HG03439 (cell line): ENCODE data around the gene CD101.

Experiments used
- ATAC-seq: cut with Tn5 transposase; IDR thresholded peaks from one replicate; pipeline ENCODE4 v1.9.1; 2021; ENCODE audit warnings: mild to moderate bottlenecking, moderate library complexity; ENCODE audit not compliant: unreplicated experiment

Gene CD101

GRCh38 chr1:116986421-116987255, 14.9 kb upstream of the CD101 start:
- no peak for ATAC-seq

DNA sequence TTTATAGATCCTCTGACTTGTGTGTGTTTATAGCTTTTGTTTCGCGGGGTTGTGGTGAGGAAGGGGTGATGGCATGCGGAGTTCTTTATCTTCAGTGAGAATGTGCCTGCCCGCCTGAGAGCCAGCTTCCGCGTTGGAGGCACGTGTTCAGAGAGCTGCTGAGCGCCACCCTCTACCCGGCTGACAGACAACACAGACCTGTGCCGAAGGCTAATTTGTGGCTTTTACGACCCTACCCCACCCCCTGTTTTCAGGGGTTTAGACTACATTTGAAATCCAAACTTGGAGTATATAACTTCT, 14.4 kb upstream of the CD101 start:
- no peak for ATAC-seq

GRCh38 chr1:116988248-116988647, 13.3 kb upstream of the CD101 start:
- no peak for ATAC-seq

GRCh38 chr1:116988908-116989307, 12.7 kb upstream of the CD101 start:
- ATAC-seq = no peak

- no peak for ATAC-seq
These were observed 11.7 kb upstream of the CD101 start for GRCh38 chr1:116989835-116990234.

GRCh38 chr1:116990612-116991151, 10.9 kb upstream of the CD101 start:
- ATAC-seq = no peak

- no peak for ATAC-seq
These were observed 10.3 kb upstream of the CD101 start for GRCh38 chr1:116991171-116991845.

GRCh38 chr1:116991918-116992317, 9.6 kb upstream of the CD101 start:
- ATAC-seq = no peak

DNA sequence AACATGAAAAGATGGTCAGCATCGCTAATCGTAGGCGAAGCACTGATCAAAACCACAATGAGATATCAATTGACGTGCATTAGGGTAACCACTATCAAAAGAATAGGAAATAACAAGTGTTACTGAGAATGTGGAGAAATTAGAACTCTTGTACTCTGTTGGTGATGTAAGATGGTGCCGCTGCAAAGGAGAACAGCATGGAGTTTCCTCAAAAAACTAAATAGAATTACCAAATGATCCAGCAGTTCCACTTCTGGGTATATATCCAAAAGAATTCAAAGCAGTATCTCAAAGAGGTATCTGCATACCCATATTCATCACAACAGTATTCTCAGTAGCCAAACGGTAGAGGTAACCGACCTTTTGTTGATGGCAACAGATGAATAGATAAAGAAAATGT, 8.3 kb upstream of the CD101 start:
- ATAC-seq = no peak

- no peak for ATAC-seq
These were observed 7.1 kb upstream of the CD101 start for GRCh38 chr1:116994411-116994810.

DNA sequence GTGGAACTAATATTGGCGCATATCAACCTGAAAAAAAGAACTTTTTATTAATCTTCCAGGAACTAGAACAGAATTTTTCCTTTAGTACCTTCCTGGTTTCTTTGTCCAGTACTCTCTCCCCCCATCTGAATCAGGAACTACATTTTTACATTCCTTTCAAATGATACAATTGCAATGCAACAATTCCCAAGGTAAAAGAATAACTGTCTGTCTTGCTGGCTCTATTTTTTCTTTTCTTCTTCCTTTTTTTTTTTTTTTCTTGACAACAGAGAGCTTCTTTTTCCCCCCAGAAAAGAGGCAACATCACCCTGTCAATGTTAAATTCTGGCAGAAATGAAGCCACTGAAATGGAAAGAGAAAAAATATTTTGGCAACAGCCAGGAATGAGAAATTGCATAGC, 4.5 kb upstream of the CD101 start:
- no peak for ATAC-seq

DNA sequence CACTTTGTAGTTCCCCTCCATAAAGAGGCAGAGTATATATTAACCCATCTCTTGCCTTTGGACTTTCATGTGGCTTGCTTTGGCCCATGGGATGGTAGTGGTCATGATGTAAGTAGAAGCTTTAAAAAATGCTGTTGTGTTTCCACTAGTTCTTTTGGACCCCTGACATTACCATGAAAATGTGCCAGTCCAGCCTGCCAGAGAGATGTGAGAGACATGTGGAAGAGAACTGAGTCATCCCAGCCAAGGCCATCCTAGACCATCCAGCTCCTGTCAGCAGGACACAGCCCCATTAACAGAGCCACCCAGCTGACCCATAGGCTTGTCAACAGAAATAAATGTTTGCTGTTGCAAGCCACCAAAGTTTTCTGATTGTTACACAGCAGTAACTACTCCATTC, 3.9 kb upstream of the CD101 start:
- ATAC-seq = no peak

DNA sequence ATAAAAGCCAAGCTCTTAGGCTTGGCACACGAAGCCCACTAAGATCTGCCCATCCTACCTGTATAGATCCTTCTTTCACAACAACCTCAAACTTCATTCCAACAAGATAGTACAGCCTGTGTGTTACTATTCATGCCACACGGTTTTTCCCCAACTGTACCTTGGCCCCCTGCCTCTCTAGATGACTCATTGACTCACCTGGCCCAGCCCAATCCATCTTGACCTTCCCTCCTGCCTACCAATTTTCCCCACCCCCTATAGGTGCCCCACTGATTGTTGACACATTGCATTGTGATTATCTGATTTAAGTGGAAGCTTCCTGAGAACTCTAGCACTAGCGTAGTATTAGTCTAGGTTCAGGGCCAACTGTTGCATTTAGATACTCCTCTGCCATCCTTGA, 2.0 kb upstream of the CD101 start:
- no peak for ATAC-seq

DNA sequence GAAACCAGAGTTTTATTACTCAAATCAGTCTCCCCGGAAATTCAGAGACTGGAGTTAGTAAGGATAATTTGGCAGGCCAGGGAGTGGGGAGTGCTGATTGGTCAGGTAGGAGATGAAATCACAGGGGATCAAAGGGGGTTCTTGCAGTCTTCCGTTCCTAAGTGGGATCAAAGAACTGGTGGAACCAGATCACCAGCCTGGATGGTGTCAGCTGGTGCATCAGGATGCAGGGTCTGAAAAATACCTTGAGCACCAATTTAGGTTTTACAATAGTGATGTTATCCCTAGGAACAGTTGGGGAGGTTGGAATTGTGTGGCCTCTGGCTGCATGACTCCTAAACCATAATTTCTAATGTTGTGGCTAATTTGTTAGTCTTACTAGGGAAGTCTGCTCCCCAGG, 1.4 kb upstream of the CD101 start:
- no peak for ATAC-seq

DNA sequence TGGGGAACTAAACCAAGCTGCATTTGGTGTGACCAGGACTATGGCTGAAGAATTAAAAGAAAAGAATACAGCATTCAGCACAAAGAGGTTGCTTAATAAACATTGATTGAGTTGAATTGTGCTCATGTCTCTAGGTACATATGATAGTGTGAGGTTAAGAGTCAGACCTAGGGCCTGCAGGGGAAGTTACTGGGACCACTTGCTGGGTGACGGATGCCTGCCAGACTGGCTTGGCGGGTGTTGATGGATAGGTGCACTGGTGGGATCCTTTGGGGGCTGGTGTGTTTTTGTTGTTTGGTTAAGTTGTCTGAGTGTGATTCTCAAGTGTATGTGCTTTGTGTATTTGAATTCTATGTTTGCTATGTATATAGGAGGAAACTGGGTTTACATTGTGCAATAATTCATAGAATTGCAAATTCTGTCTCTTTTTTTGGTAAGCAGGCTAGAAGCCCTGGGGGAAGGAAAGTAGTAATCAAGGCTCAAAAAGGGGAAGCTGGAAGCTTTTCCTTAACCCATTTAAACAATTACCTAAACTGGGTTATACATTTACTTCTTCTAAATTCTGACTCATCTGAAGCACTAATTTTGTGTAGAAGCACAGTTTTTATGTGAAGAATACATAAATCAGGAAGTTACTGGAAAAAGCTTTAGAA, 1.8 kb downstream of the CD101 start:
- ATAC-seq = no peak

DNA sequence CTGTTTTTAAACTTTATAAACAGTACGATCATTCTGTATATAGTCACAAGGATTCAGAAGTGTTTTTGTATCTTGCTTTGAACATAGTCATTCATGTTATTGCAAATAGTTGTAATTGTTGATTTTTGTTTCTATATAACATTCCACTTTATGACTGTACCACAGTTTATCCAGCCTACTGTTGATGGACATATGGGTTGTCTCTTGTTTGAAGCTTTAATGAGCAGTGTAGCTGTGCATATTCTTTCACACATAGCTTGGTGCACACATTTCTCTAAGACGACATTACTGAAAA, 6.1 kb downstream of the CD101 start:
- no peak for ATAC-seq

DNA sequence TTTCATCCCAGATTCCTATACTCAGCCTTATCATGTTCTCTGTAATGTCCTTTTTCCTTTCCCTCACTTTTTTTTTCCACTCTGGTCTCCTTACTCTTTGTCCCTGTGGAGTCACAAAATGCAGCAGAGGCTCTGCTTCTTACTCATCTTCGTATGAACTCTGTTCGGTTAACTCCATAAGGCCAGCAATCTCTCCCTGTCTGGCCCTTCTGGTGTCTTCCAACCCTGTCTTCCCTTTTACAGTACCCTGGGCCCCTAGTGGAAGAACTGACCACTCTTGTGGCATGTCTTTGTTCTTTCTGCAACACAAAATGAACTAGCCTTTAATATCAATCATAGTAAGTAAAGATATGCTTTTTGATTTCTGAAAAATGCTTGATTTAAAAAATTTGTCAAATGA, 7.1 kb downstream of the CD101 start:
- ATAC-seq = no peak

DNA sequence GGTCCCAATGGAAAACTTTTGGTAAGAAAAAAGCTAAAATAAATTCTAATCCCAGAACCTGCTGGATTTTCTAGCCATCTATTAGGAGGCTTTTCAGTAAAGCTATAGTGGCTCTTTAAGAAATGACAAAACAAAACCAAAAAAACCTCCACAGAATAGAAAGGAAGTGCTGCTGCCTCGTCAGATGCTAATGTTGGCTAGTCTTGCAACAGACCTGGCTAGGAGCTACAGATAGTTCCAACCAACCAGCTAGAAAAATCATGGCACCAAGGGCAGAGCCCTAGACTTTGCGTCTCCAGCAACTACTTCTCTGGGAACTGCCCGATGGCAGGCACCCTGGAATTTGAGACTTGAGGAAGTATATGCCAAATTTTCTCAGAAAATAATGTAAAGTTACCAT, 7.6 kb downstream of the CD101 start:
- no peak for ATAC-seq

GRCh38 chr1:117010310-117010969, 8.9 kb downstream of the CD101 start:
- ATAC-seq = no peak

DNA sequence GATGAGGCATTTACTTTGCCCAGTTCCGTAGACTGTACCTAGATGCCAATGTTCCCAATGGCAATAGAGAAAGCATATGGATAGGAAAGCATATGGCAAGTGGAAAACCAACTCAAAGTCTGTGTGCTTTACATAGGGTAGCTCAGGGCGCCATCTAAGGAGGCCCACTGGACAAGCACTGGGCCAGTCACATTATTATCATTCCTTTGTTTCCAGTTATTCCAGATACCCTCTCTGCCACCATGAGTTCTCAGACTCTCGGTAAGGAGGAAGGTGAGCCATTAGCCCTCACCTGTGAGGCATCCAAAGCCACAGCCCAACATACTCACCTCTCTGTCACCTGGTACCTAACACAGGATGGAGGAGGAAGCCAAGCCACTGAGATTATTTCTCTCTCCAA, 9.8 kb downstream of the CD101 start:
- ATAC-seq = no peak

- no peak for ATAC-seq
These were observed 11.8 kb downstream of the CD101 start for GRCh38 chr1:117013309-117013858.
